ENCODE measurements around the gene HIGD1A. TPM values are rescaled to one million over a fixed set of nuclear protein-coding genes. Genes with fewer than 3 reads are reported as not detected.

Gene HIGD1A
- total and polyA plus RNA-seq, 9 of the 15 experiments (the other 6 are each of a cell fraction or from before 2014, with no cell fraction given) = 165 to 1,185 (median 333) TPM

DNA sequence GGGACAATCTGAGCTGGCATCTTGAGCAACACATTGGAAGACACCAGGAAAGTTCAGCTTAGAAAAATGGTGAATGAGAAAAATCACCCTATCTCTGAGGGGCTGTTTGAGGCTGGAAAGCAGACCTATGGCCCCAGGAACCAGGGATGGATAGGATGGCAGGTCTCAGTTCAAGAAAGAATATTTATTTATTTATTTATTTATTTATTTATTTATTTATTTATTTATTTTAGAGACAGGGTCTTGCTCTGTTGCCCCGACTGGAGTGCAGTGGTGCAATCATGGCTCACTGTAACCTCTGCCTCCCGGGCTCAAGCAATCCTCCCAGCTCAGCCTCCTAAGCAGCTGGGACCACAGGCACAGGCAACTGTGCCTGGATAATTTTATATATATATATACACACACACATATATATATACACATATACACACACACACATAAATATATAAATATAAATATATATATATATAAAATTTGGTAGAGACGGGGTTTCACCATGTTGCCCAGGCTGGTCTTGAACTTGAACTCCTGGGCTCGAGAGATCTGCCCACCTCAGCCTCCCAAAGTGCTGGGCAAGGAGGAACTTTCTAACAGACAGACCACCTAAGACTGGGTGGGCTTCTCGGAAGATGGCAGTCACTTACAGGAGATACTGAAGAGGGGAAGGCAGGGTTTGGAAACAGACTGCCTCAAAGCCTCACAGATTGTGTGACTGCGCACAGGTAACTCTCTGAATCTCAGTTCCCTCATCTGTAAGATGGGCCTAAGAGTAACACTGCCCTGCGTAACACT, 60.9 kb downstream of the HIGD1A start:
- 14% methylated on average over 7 of the region's 7 CpGs for WGBS (ENCODE audit: insufficient coverage, low coverage, missing lambda C conversion rate)
- ChIA-PET POLR2A (interaction anchor here (0.6 to 1.9 kb wide), 5 partner anchors 8 to 271 kb away, joined by 3 to 5 read pairs (median 3); partner anchors contain the start of gene VIPR1), CTCF (ENCODE audit: low intra/inter-chr PET ratio) (interaction anchor here (0.6 to 2.6 kb wide), 5 partner anchors 60 to 171 kb away, joined by 3 to 15 read pairs (median 4); no protein-coding TSS in a partner anchor)
- no peak overlapping the region for H3K9ac ChIP-seq (ENCODE audit: insufficient read depth in 1 of 2, low read depth in 2 of 2, low read length in 2 of 2)
- no peak overlapping the region for H3K4me3 ChIP-seq
- H3K4me2 ChIP-seq (ENCODE audit: insufficient read depth, low read length) = no peak overlapping the region
- no peaks in the 10 kb centered on the region for H3K9me1 ChIP-seq (ENCODE audit: control insufficient read depth, insufficient read depth, low read length)
- TF ChIP-seq LEF1 (IDR thresholded peaks at IDR 0.05) (no peak), HOMEZ (CRISPR knock-in tag; IDR thresholded peaks at IDR 0.05) (no peak), SP2 (IDR thresholded peaks at IDR 0.05; ENCODE audit: extremely low read depth, low read depth, low read length, poor library complexity, severe bottlenecking) (no peak), EZH2 (IDR thresholded peaks at IDR 0.05; ENCODE audit: borderline replicate concordance, low read depth, low read length) (no peak), HDGF (IDR thresholded peaks at IDR 0.05) (no peak)
- TF ChIP-seq, protein P1, sequence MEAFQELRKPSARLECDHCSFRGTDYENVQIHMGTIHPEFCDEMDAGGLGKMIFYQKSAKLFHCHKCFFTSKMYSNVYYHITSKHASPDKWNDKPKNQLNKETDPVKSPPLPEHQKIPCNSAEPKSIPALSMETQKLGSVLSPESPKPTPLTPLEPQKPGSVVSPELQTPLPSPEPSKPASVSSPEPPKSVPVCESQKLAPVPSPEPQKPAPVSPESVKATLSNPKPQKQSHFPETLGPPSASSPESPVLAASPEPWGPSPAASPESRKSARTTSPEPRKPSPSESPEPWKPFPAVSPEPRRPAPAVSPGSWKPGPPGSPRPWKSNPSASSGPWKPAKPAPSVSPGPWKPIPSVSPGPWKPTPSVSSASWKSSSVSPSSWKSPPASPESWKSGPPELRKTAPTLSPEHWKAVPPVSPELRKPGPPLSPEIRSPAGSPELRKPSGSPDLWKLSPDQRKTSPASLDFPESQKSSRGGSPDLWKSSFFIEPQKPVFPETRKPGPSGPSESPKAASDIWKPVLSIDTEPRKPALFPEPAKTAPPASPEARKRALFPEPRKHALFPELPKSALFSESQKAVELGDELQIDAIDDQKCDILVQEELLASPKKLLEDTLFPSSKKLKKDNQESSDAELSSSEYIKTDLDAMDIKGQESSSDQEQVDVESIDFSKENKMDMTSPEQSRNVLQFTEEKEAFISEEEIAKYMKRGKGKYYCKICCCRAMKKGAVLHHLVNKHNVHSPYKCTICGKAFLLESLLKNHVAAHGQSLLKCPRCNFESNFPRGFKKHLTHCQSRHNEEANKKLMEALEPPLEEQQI (IDR thresholded peaks at IDR 0.05) = no peak
- no peaks in the 10 kb centered on the region; a peak in 1 of 5 replicates for H3K4me1 ChIP-seq (replicated peaks in 1 of 2; ENCODE audit: control insufficient read depth in 2 of 2, insufficient read depth in 2 of 2, low read length in 2 of 2)
- intact Hi-C loops (cut with micrococcal nuclease) = no loop called here
- BruUV-seq (replicated peaks) = no TSS peak
- H4K20me1 ChIP-seq (replicated peaks; ENCODE audit: control insufficient read depth, insufficient read depth, low read length) = peaks cover 2% of the 10 kb centered on the region; the same call in 1 of the 2 replicates
- no peak overlapping the region for H2AFZ ChIP-seq (ENCODE audit: low read depth, low read length)
- no peaks in the 10 kb centered on the region for H3K79me2 ChIP-seq (ENCODE audit: control insufficient read depth, insufficient read depth, low read length)
- peaks cover 6 to 34% of the 10 kb centered on the region in 2 experiments; a peak in 4 of 5 replicates for H3K27me3 ChIP-seq (ENCODE audit: control insufficient read depth in 2 of 2, insufficient read depth in 2 of 2, low read length in 2 of 2)
- H3K9me3 ChIP-seq (replicated peaks; ENCODE audit: control insufficient read depth, insufficient read depth, low read depth, low read length) = no peaks in the 10 kb centered on the region
- no peaks in the 10 kb centered on the region for H3K36me3 ChIP-seq (ENCODE audit: control insufficient read depth, insufficient read depth, low read length)
- ATAC-seq (no peak), DNase-seq (ENCODE audit: extremely low read depth in 1 of 4, low spot score in 3 of 4) (no peak), FAIRE-seq (no peak)
- in situ Hi-C loops (cut with MboI) = loop anchor here (10.0 kb wide), 1 partner anchor 169 kb away; no protein-coding TSS in a partner anchor
- no peak overlapping the region for H3K27ac ChIP-seq (ENCODE audit: extremely low read depth, low read depth, low read length)
